GM21526 (cell line): ENCODE measurements around the gene CTNNA2.

Experiments
- ATAC-seq: cut with Tn5 transposase; IDR thresholded peaks from one replicate; pipeline ENCODE4 v1.9.1; 2021; ENCODE audit warnings: moderate library complexity; ENCODE audit not compliant: unreplicated experiment, low FRiP score

Gene CTNNA2

DNA sequence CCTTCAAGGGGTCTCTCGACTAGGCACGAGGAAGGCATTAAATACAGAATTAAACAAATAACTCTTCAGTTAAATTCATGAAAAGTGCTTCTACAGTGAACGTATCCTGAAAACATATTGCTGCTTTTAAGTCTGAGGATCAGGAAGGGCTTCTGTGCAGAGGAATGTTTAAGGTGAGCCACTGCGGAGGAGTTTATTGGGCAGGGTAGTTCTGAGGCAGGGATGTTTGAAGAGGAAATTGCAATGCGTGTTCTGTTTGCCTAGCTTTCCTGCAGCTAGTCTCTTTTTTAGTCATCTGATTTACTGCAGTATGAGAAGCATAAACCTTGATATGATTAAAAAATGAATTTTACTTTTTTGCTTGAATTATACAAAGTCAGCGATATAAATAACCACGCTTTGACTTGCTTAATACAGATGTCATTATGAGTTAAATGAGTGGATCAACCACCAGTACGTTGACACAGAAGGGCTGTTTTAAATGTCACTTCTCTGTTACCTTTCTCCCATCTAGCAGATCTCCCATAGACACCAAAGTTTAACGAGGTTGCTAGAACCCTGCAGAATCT lies 98.7 kb downstream of the CTNNA2 start:
- ATAC-seq: no peak

DNA sequence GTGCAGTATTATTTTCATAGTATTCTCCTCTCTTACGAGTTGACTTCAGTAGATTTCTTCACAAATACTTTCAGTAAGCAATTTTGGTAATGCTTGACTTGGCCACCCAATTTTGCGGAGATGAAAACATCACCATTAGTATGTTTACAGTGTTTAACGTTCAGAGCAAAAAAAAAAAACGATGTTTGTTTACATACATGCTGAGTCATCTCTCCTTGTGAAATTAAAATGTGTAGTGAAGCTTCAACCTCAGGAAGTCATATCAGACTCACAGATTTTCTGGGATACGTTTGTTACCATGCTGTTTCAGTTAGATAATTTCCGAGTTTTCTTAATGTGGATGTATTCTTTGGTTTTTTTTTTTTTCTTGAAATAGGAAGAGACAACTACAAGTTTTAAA lies 100.1 kb downstream of the CTNNA2 start:
- ATAC-seq: no peak

DNA sequence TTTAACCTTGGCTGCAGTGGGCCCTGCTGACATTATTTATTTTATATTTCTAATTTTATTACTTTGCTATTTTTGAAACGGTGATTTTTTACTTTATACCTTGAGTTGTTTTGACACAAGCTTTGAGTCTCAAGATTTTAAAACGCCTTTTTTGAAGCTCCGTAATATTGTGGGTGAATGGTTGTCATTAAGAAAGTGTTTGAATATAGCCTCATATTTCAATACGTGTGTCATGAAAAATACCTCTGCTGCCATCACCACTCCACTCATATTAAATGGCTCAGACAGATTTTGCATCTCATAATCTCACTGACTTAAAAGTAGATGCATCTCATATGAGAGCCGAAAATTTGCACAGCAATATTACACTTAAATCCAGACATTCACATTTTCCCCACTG lies 106.6 kb downstream of the CTNNA2 start:
- no peak for ATAC-seq

DNA sequence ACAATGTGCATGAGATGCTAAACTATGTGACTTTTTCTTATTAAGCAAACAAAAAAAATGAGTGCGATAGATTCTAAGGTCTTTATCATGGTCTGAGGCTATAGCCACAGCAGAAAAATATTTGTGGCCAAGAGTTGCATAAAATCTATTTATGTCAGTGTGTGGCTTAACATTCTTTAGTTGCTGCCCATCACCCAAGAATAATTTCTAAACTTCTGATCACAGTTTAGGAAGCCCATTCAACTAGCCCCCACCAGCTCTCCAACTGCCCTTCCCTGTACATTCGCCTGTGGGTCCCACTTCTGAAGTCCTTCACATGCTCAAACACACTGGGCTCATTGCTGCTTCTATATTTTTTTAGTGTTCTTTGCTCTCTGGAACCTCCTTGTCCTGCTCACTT lies 107.1 kb downstream of the CTNNA2 start:
- no peak for ATAC-seq

DNA sequence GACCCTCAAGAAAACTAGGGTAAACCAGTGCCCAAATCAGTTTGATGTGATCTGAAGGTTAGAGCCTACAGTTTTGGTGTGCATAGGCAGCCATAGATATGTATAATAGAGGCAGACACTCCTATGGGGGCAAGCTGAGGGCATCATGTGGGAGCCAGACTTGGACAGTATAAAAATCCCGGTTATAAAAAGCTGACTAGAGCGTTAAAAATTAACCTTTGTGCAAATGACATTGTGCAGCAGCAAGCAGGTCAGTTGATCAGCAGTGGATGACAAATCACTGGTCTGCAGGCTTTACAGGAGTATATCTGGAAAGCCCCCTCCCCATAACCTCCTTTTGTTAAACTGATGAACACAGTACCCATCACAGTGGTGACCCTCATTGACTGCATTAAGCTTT lies 107.8 kb downstream of the CTNNA2 start:
- no peak for ATAC-seq

DNA sequence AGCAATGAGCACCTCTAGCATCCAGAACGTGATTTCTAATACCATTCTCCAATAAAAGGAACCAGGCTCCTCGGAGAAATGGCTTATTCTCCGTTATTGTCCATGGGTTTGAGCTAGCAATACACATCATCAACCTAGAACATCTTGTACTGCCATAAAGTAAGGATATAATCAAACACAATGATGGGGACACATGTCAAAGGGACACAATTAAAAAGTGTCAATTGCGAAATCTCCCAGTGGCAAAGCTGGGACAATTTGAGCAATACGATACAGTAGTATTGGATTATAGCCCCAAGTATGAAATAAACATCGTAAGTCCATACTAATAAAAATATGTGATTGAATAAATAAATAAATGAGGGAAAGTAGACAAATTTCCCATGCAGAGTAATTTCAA lies 108.4 kb downstream of the CTNNA2 start:
- no peak for ATAC-seq

DNA sequence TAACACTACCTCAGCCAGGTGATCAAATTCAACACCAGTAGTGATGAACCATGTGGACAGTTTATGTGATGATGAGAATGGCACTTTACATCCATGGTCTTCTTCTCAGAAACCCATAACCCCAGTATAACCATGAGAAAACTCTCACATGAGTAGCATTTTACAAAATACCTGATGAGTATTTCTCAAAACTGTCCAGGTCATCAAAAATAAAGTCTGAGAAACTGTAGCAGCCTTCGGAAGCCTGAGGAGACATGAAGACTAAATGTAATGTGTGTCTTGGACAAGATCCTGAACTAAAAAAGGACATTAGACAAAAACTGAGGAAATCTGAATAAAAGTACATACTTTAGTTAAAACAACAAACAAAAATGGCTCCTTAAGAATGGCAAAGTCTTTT lies 108.9 kb downstream of the CTNNA2 start:
- ATAC-seq: no peak

DNA sequence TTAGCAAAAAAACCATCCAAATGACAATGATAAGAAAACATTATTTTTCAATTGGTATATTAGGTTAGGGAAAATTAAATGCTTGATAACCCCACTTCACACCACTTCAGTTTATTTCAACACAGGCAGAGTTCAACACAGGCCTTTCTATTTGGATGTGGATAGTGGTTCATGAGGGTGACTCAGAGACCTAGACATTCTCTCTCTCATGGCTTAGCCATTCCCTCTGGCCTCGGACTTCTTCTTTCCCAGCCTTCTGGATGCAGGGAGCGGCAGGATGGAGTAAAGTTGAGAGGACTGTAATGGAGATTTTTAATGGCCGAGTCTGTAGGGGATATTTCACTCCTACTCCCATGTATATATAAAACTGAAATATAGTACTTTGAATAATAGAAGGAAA lies 109.7 kb downstream of the CTNNA2 start:
- no peak for ATAC-seq

DNA sequence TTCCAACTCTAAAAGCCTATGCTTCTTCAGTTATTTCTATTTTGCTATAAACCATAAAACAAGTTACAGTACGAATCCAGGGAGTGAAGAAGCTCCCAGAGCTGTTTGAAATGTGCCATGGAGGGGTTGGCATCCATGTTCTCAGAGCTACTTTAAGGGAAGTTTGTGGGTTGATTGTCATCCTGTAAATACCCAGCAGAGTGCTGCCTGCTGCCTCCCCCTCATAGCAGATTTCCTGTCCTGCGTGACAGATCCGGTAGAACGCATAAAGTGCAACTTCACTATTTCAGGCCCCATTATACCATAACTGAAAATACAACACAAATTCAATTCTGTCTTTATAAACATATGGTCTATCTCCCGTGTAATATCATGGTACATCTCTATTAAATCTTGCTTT lies 114.4 kb downstream of the CTNNA2 start:
- ATAC-seq: no peak

DNA sequence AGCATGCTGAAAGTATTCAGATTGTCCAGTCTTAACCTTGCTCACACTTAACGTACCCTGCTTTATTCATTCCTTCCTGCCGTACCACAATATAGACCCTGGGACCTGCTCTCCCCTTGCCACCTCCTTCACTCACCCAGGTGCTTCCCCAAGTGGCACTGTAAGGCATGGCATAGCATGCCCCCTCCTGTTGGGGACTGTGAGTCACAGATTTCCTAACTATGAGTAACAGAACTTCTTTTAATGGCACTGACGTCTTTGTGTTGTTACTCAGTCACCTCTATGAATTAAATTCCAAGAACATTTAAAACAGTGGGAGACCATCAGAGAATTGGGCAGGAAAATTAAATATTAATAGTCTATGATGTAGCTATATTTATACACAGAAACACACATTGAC lies 117.2 kb downstream of the CTNNA2 start:
- no peak for ATAC-seq

DNA sequence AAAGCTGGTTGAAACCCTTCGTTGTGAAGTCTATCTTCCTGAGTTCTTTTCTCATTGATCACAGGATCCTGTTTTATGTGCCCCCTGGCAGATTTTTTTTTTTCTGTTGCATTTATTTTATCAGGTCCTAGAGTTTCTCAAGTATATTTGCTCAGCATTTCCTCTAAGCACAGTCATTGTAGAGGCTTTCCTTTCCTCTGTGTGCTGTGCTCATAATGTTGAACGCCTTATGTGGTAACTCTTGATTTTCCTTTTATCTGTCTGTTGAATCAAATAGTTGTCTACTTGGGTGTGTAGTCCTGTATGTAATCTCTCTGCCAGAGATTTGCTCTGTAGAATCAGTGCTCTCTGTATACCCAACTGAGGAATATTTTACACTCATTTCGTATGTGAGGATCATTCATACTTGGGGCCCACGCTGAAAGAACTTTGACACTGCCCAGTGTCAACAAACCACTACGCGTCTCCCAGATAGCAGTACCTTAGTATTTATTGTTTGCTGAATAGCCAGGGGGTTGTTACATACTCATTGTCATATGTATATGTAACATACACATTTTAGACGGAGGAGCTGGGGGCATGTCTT lies 118.2 kb downstream of the CTNNA2 start:
- no peak for ATAC-seq

DNA sequence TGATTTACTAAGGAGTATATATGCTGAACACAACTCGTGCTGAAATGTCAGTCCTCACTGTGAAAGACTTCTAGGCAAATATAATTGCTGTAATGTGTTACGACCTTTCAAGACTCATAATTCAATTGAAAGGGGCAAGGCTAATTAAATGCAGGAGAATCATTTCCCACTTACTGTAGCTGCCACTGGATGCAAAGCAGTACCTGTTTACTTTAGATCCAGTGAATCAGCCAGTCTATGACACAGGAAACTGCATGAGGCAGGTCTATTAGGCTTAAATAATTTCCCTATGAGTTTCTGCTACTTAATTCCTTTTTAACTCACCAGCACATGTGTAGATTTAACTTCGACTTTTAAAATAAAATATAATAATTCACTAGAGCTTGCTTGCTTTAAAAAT lies 125.6 kb downstream of the CTNNA2 start:
- ATAC-seq: no peak

DNA sequence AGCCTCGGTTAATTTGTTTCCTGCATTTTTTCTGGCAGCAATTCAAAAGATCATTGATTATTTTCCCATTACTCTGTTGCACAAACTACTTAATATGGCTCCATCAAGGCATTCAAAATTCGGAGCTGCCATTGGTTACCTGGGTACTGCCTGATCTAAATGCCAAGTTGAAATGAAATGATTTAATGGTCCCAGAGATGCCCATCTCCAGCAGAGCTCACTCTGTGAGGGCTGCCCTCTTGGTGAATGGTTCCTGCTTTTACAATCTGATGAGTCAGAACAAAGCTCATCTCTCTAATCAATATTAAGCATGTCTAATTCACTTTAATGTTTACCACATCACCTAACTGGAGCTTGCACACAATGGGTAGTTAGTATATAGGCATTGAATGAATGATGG lies 126.1 kb downstream of the CTNNA2 start:
- no peak for ATAC-seq

DNA sequence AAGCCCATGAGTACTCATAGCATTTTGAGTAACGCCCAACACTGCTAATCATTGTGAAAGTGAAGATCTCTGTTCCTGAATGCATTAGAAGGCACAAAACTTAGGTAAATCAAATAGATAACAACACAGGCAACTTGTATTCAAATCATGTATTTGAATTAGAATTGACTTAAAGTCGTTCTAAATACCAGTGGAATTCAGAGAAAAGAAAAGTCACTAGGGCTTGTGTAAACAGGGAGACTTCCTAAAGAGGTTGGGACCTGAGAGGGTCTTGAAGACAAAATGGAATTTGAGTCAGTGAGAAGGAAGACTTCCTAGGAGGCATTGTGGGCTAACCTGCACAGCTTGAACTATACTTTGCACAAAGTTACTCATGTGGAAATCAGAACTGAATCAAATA lies 127.2 kb downstream of the CTNNA2 start:
- no peak for ATAC-seq

DNA sequence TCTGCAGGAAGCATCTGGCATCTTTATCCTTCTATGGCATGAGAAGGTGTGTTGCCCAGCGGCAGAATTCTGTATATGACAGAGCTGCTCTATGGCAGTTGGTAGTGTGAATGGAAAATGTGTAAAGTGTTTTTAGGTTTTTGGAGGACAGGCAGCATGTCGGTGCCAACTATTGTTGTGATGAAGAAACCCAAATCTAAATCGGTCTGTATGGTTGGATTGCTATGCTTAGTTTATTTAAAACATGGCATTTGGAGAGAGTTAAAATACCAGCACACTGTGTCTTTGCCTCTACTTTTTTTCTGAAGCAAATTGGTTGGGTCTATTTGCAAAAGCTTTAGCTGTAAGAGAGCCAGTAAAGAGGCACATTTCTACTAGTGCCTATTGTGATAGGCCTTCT lies 136.7 kb downstream of the CTNNA2 start:
- ATAC-seq: no peak

DNA sequence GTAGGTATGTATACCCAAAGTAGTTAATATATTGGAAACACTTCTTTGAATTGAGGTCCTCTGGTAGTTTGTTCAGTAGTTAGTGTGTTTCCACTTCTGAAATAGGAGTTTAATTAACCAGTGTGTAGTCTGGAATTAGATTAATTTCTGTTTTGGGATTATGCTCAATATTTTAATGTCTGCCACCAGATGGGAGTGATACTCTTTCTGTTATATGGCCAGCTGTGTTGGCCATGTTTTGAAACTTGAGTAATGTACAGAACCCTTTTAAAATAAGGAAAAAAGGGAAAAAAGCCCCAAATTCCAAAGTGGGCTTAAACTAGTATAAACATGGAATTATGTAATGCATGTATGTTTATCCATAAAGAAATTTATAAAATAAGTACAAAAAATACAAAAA lies 147.7 kb downstream of the CTNNA2 start:
- ATAC-seq: no peak

DNA sequence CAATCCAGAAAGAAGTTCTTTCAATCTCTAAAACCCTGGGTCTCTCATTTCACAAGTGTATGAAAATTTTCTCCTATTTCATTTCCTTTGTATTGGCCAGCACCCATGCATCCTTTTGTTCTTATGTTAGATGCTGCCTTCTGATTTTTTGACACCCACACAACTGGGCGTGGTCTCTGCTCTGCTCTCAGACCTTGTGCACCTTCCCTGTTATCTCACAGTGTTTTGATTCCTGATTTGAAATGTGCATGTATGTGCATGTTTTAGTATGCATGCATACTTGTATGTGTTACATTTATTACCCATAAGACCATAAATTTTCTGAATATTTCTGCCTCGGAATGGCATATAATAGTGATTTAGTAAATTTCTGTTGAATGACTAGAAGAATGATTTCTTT lies 152.2 kb downstream of the CTNNA2 start:
- no peak for ATAC-seq

DNA sequence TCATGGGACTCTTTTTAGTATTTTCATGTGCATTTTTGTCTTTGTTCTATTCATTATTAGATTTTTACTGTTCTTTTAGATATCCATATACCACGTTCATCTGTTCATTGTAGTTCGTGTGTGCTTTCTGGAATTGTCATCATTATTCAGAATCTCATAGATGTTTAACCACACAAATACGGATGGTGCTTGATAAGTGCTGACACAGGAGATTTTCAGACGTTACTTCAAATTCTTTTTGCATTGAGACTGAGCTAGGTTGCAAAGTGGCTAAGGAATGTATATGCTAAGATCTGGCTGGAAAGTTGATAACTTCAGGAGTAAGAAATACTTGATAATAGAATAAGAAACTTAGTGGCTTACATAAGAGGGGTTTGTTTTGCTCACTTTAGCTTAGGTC lies 153.6 kb downstream of the CTNNA2 start:
- ATAC-seq: no peak

DNA sequence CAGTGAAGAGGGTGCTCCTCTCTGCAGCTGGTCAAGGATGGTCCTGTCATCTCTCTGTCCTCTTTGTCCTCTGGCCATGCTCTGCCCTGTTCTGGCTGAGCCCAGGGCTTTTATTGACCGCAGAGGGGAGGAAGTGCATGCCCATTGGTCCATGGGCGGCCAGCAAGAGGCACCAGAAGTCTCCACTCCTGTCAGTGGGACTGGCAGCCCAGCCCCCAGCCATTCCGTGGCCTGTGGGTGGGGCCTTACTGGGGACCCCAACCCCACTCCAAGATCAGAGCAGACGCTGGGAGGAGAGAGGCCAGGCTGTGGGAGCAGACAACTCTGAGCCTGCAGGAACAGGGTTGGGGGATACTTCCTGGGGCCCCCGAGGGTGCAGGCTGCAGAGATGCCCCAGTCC lies 156.9 kb downstream of the CTNNA2 start:
- ATAC-seq: no peak

DNA sequence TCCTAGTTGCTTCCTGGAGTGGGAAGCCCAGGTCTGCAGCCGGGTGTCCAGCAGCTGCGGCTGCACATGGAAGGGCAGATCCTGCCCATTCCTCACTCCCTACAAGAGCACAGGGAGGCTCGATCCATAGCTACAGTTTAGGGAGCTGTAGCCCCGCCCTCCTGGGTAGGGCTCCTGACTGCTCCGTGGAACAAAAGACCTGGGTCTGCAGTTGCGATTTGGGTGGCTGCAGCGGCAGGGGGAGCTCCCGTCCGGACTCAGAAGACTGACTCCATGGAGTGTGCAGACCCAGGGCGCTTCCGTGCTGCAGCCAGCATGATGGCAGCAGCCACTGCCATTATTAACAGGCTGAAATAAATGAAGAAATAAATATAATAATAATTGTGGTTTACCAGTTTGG lies 157.3 kb downstream of the CTNNA2 start:
- no peak for ATAC-seq

DNA sequence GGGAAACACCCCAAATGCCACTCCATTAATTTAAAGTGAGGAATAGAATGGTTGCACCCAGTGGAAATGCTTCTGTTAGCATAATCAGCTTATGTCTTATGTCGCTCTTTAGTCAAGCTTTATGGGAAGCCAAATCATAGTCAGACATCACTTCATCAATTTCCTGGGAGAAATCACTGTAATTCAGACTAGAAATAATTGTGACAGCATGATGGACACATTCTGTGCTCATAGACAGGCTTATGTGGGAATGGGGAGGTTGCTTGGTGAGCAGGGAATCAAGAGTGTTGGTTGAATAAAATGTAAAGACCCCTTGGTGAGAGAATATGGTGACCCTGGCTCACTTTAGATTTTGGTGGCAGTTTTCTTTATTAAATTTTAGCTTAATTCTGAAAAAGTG lies 174.0 kb downstream of the CTNNA2 start:
- ATAC-seq: no peak

DNA sequence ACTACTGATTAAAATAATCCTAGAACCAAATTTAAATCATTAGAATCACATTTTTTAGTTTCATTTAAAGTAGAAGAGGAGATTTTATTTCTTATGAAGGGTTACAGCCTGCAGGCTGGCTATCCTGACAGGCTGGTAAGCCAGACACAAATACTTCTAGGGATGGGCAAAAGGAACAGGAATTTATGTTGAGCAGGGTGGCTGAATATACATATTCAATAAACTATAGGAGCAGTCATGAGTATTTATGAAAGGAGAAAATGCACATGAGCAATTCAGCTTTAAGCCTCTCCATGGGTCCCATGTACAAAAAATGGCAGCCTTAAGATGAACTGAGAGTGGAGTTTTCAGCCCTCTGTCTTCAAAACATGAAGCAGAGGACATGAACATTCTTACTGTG lies 182.4 kb downstream of the CTNNA2 start:
- no peak for ATAC-seq

DNA sequence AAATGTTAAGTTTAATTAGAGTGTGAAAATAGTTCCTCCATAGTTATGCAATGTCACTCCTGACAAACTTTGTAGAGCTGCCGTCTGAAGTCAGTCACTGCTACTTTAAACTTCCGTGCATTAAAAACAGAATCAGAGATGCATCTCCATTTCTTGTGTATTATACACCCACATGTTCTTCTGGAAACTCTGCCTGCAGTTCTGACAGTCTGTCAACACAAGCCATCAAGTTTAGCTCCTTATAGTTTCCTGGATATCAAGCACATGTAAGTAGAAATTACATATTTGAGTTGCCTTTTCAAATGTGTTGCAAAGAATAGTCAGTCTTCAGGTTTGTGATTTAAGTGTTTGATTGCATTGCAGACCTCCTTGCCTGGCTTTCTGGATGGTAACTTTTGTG lies 184.3 kb downstream of the CTNNA2 start:
- ATAC-seq: no peak
